ENCODE results near the gene ANTKMT.

Gene ANTKMT, protein sequence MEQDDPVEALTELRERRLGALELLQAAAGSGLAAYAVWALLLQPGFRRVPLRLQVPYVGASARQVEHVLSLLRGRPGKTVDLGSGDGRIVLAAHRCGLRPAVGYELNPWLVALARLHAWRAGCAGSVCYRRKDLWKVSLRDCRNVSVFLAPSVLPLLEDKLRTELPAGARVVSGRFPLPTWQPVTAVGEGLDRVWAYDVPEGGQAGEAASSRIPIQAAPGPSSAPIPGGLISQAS

DNA sequence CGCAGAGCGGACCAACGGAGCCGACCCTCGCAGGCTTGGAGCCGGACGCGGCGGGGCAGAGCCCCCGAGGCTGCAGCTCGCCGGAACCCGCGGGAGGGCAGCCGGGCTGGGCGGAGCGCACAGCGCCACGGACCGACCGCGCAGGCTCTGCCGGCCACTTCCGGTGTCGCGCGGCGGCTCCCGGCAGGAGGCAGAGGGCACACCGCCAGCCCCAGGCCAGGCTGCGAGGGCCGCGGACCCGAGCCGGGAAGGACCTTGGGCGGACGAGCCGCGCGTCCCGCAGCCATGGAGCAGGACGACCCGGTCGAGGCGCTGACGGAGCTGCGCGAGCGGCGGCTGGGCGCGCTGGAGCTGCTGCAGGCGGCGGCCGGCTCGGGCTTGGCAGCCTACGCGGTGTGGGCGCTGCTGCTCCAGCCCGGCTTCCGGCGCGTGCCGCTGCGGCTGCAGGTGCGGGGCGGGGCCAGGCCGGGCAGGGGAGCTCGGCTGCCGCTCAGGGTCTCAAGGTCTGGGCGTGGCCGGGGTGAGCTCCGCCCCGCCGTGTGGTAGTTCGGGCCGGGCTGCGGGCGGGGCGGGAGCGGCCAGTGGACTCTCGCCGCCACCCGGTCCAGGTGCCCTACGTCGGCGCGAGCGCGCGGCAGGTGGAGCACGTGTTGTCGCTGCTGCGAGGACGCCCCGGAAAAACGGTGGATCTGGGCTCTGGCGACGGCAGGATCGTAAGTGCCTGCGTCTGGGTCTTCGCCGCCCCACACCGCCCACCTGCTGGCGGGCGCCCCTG, at the start of gene ANTKMT:
ANTKMT (plus strand) TSS at position 157 of the 775 bp plus-strand sequence; CDS start at position 286, 129 bp downstream.
- in situ Hi-C loops (cut with MboI; ENCODE audit: low sequenced_read_pairs) = loop anchor here (25.0 kb wide), 1 partner anchor 341 kb away; the partner anchor contains the start of gene SSTR5

DNA sequence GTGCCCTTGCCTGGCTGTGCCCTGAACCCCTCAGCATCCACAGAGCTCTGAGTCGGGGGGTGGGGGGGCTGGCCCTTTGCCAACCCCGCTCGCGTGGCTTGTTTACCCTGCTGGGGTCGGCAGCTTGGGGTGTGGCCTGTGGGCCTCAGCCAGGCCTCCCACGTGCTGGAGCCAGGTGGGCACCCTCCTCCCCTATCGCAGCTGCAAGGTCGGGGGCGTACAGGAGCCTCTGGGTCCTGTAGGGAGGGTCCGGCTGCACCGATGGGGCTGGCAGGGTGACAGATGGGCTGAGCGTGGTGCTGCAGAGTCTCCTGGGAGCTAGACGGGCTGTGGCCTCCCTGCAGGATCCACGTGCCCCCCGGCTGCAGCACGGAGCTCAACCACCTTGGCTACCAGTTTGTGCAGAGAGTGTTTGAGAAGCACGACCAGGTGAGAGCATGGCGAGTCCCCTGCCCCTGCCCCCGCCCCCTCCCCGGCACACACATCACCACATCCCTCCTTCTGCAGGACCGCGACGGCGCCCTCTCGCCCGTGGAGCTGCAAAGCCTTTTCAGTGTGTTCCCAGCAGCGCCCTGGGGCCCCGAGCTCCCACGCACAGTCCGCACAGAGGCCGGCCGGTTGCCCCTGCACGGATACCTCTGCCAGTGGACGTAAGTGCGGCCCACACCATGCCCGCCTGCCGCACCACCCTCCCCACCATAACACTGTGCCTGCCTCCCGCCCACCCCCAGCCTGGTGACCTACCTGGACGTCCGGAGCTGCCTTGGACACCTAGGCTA, 49.4 kb upstream of the ANTKMT start:
- in situ Hi-C loops (cut with MboI; ENCODE audit: low sequenced_read_pairs) = no loop called here

DNA sequence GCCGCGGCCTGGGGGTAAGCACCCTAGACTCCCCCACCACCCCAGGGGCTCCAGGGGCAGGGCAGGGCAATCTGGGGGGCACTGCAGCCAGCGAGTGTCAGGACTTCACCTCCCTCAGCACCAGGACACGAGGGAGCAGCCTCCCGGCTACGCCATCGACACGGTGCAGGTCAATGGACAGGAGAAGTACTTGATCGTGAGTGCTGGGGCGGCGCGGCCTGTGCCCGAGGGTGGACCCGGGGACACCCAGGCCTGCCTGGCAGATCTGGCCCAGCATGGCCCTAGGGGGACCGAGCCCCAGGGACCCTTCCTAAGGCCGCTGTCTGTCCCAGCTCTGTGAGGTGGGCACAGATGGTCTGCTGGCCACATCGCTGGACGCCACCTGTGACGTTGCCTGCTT, 48.6 kb upstream of the ANTKMT start:
- in situ Hi-C loops (cut with MboI; ENCODE audit: low sequenced_read_pairs) = no loop called here

DNA sequence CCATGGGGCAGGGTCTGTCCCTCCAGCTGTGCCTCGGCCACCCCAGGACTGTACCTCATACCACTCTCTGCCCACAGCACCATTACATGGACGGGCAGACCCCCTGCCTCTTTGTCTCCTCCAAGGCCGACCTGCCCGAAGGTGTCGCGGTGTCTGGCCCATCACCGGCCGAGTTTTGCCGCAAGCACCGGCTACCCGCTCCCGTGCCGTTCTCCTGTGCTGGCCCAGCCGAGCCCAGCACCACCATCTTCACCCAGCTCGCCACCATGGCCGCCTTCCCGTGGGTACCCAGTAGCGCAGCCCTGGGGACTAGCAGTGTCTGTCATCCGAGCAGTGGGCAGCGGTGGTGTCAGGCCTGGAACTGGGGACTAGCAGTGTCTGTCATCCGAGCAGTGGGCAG, 48.1 kb upstream of the ANTKMT start:
- in situ Hi-C loops (cut with MboI; ENCODE audit: low sequenced_read_pairs) = no loop called here

DNA sequence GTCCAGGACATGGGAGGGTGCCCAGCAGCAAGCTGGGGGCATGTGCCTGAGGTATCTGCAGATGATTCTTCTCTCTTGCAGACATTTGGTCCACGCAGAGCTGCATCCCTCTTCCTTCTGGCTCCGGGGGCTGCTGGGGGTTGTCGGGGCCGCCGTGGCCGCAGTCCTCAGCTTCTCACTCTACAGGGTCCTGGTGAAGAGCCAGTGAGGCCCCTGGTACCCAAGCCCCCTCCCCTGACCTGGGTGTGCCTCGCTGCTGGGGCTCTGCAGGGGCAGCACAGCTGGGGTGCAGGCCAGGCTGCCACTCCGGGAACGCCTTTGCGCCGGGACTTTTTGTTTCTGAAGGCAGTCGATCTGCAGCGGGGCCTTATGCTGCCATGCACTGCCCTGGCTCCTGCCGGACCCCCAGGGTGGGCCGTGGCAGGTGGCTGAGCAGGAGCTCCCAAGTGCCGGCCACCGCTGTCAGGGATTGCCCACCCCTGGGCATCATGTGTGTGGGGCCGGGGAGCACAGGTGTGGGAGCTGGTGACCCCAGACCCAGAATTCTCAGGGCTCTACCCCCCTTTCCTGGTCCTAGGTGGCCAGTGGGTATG, 47.5 kb upstream of the ANTKMT start:
- in situ Hi-C loops (cut with MboI; ENCODE audit: low sequenced_read_pairs) = no loop called here

DNA sequence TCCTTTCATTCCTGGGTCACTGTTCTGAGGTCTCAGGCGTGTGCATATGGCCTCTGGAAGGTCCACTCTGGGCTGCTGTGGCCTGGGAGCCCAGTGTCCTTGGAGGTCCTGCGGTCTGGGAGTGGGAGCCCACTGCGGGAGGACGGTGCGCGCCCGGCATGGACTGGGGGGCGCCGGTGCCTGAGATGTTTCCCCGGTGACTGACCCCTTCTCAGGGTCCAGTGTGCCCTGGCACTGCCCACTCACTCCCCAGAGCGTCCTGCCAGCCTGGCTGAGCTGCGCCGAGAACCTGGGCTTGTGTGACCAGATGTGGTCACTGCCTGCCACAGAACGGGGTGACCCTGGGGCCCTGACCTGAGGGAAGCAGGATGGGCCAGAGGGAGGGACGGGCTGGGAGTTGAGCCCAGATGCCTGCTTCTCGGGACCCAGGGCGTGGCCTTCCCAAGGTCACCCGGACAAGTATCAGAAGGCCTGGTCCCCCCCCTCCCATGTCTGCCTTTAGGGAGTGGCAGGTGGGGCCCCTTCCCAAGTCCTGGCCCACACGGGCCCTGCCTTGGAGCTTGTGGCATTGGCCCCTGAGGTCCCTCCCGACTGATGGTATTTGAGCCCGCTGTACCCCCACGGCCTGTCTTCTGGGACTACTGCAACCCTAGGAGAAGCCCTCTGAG, 46.6 kb upstream of the ANTKMT start:
- in situ Hi-C loops (cut with MboI; ENCODE audit: low sequenced_read_pairs) = no loop called here

DNA sequence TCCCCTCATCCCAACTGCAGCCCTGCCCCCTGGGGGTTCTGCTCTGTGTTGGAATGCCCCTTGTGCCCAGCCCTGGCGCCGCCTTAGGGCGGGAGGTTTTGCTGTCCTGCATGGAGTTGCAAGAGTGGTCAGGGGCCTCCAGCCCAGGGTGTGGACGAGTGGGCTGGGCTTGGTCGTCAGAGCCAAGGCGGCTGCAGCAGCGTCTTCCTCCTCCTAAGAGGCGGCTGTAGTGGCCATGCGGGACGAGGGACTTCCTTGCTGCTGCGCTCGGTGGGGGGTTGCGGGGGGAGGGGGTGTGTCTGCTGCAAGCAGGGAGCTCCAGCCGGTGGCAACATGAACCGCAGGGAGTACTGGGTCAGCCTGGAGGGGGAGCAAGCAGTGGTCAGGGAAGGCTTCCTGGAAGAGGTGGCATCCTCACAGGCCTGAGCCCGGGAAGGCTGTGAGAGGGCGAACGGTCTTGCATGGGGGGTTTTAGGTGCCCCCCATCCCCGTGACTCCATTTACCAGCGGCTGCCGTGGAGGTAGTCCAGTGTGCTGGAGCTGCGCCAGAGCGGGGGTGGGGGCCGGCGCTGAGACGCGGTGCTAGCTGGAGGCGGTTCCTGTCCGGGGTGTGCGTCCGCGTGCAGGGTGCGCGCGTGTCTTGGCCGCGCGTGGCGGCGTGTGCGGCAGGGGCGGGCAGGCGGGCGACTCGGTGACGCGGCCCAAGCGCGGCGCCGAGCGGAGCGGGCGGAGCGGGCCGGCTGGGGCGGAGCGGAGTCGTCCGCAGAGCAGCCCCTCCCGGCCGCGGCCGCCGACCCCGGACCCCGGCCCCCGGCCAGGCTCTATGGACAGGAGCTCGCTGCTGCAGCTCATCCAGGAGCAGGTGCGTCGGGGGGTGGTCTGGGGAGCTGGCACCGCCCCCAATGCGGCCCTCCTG, 45.7 kb upstream of the ANTKMT start, which contains the start of gene RHBDL1:
RHBDL1 (plus strand) TSS at position 704 of the 916 bp plus-strand sequence; CDS start at position 824, 120 bp downstream.
- in situ Hi-C loops (cut with MboI; ENCODE audit: low sequenced_read_pairs) = no loop called here

DNA sequence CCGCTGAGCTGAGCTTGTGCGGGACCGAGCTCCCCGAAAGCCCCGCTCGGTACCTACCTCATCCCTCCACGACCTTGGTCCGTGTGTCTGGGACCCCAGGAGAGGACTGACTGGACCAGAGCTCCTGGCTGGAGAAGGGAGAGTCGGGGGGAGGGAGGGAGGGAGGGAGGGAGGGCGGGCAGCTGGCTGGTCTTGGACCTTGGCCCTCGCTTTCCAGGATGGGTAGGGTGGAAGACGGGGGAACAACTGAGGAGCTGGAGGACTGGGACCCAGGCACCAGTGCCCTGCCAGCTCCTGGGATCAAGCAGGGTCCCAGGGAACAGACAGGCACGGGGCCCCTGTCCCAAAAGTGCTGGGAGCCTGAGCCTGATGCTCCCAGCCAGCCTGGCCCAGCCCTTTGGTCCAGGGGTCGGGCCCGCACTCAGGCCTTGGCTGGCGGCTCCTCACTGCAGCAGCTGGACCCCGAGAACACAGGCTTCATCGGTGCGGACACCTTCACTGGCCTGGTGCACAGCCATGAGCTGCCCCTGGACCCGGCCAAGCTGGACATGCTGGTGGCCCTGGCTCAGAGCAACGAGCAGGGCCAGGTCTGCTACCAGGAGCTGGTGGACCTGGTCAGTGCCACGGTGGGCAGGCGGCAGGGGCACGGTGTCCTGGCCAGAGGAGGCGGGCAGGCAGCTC, 44.9 kb upstream of the ANTKMT start:
- in situ Hi-C loops (cut with MboI; ENCODE audit: low sequenced_read_pairs) = no loop called here

DNA sequence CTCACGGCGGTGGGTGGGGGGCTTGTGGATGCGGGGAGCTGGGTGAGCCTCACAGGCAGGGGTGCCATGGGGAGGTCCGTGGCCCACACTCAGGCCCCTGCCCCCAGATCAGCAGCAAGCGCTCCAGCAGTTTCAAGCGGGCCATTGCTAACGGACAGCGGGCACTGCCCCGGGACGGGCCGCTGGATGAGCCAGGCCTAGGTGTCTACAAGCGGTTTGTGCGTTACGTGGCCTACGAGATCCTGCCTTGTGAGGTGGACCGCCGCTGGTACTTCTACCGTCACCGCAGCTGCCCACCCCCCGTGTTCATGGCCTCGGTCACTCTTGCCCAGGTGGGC, 44.4 kb upstream of the ANTKMT start:
- in situ Hi-C loops (cut with MboI; ENCODE audit: low sequenced_read_pairs) = no loop called here

DNA sequence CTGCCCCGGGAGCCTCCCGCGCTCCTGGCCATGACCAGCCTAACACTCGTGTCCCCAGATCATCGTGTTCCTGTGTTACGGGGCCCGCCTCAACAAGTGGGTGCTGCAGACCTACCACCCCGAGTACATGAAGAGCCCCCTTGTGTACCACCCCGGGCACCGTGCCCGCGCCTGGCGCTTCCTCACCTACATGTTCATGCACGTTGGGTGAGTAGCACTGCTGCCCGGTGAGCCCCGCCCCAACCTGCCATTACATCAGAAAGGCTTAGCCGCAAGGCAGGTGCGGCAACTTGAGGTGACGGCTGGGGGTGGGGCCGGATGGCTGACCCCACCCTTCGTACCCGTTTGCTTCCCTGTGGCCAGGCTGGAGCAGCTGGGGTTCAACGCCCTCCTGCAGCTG, 44.0 kb upstream of the ANTKMT start:
- in situ Hi-C loops (cut with MboI; ENCODE audit: low sequenced_read_pairs) = no loop called here

DNA sequence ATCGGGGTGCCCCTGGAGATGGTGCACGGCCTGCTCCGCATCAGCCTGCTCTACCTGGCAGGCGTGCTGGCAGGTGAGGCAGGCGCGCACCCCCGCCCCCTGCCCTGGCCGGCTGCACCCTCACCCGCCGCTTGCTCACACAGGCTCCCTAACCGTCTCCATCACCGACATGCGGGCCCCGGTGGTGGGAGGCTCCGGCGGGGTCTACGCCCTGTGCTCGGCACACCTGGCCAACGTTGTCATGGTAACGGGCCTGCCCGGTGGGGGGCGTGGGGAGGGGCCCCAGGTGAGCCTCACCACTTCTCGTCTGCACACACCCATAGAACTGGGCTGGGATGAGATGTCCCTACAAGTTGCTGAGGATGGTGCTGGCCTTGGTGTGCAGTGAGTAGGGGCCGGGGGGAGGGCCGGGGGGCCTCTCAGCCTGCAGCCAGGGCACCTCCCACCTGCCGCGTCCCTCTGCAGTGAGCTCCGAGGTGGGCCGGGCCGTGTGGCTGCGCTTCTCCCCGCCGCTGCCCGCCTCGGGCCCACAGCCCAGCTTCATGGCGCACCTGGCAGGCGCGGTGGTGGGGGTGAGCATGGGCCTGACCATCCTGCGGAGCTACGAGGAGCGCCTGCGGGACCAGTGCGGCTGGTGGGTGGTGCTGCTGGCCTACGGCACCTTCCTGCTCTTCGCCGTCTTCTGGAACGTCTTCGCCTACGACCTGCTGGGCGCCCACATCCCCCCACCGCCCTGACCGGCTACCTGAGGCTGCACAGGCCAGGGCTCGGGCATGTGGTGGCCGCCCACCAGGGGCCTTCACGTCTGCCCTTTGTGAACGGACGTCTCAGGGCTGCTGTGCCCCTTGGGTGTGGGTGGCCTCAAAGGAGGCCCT, 43.4 kb upstream of the ANTKMT start:
- in situ Hi-C loops (cut with MboI; ENCODE audit: low sequenced_read_pairs) = no loop called here

DNA sequence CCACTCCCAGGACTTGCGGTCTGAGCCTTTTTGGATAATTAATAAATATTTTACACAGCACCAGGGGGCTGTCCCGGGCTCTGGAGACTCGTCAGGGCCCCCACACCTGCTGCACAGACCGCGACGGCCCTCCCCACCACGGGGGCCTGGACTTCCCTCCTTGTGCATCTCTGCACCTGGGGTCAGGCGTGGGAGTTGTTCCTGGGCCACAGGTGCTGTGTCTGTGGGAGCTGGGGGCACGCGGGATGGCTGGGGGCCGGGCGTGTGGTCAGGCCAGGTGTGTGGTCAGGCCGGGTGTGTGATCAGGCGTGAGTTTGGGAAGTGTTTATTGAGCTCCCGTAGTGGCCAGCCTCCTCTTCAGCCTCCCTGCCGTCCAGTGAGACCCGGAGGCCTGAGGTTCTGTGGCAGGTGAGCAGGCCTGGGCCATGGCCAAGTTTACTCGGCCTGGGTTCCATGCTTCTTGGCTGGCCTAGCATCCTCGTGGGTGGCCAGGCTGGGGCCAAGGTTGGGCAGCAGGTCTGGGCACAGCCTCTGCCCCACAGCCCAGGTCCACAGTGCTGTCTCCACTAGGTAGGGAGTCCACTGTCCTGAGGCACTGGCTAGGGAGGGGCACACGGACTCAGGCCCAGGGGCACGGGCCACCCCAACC, 42.6 kb upstream of the ANTKMT start:
- in situ Hi-C loops (cut with MboI; ENCODE audit: low sequenced_read_pairs) = no loop called here

DNA sequence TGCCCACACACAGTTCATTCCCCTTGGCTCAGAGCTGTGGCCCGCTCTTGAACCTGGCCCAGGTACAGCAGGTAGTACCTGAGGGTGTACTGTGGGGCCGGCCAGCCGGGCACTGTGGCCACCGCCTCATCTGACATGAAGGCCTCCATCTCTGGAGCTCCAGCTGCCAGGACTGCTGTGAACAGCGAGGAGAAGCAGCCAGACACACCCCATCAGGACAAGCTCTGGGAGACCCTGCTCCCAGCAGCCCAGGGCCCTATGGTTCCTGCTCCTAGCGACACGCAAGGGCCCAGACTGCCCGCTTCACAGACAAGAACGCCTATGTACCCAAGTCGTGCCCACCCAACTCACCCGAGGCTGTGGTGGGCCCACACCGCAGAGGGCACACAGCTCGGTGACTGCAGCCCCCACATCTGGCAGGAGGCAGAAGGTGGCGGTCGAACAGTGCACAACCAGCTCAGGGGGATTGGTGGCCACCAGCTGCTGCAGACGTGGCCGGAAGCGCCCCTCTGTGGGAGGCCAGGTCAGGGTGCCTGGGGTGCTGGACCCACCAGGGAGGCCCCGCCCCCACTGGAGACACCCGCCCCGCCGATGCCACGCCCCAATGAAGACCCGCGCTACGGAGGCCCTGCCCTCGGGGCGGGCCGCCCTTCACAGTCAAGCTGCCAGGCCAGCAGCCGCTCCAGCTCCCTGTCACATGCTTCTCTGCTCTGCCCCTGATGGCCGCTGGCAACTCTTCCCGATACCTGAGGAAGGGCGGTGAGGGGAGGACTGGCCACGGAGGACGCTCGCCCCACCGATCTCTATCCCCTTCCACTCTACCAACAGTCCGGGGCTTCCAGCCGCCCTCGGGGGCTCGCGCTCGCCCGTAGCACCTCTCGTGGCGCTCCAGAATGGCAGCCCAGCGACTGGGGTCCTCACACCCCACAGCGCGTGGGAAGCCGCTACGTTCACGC, 41.8 kb upstream of the ANTKMT start:
- in situ Hi-C loops (cut with MboI; ENCODE audit: low sequenced_read_pairs) = no loop called here

DNA sequence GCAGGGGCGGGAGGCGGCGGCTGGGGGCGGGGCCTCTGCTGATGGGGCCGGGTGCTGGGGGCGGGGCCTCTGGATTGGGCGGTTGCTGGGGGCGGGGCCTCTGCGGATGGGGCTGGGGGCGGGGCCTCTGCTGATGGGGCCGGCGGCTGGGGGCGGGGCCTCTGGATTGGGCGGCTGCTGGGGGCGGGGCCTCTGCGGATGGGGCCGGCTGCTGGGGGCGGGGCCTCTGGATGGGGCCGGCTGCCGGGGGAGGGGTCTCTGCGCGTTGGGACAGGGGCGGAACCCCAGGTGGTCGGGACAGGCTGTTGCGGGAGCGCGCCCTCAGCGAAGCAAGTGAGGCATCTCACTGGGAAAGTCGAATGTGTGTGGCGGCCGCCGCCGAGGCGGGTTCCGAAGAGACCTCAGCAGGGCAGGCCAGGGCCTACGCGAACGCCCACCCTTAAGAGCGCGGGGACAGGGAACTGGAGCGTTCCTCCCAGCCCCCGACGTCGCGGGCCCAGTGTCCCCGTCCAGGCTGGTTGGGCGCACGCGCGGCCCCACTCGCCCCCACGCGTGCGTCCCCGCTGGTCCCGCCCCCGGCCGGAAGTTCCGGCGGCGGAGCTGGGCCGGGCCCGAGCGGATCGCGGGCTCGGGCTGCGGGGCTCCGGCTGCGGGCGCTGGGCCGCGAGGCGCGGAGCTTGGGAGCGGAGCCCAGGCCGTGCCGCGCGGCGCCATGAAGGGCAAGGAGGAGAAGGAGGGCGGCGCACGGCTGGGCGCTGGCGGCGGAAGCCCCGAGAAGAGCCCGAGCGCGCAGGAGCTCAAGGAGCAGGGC, 40.9 kb upstream of the ANTKMT start, which contains the start of gene STUB1:
STUB1 (plus strand) TSS at position 597 of the 811 bp plus-strand sequence; CDS start at position 713, 116 bp downstream.
- in situ Hi-C loops (cut with MboI; ENCODE audit: low sequenced_read_pairs) = no loop called here

DNA sequence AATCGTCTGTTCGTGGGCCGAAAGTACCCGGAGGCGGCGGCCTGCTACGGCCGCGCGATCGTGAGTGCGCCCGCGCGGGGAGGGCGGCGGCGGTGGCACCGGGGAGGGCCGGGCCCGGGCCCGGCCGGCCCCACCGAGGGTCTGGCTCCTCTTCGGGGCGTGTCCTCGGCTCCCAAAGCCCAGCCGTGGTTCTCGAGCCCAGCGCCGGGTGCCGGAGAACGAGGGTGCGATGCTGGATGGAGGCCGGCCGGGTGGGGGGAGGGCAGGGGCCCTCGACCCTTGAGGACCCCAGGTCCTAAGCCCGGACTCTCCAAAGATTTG, 40.4 kb upstream of the ANTKMT start:
- in situ Hi-C loops (cut with MboI; ENCODE audit: low sequenced_read_pairs) = no loop called here
